ENCODE measurements around the gene ACADSB. TPM values are rescaled to one million over a fixed set of nuclear protein-coding genes. Genes with fewer than 3 reads are reported as not detected.

The ACADSB gene
- polyA plus RNA-seq, 1 donor from 2014 or later, result 14.8 TPM

- H3K27ac Mint-ChIP-seq, result no peak overlapping the region
- H3K27me3 Mint-ChIP-seq, result no peaks in the 10 kb centered on the region
- H3K9me3 Mint-ChIP-seq, result no peaks in the 10 kb centered on the region
- peaks cover 0 to 4% (median 4%) of the 10 kb centered on the region in 3 donors for H3K4me1 Mint-ChIP-seq
- H3K36me3 Mint-ChIP-seq, result peaks cover 8% of the 10 kb centered on the region
- H3K4me3 Mint-ChIP-seq, result no peak overlapping the region
These were observed 34.1 kb downstream of the ACADSB start for GRCh38 chr10:123042708-123043408.

- Mint-ChIP-seq H3K27ac (no peak overlapping the region), H3K27me3 (no peaks in the 10 kb centered on the region), H3K4me1 (peaks cover 0 to 4% (median 4%) of the 10 kb centered on the region in 3 donors), H3K4me3 (no peak overlapping the region), H3K9me3 (no peaks in the 10 kb centered on the region), H3K36me3 (peaks cover 9% of the 10 kb centered on the region)
These were observed 34.7 kb downstream of the ACADSB start for GRCh38 chr10:123043409-123043925.

- Mint-ChIP-seq H3K4me3 (no peak overlapping the region), H3K4me1 (peaks cover 0 to 3% (median under 1%) of the 10 kb centered on the region in 3 donors), H3K36me3 (peaks cover 6% of the 10 kb centered on the region), H3K27me3 (no peaks in the 10 kb centered on the region), H3K27ac (no peak overlapping the region), H3K9me3 (no peaks in the 10 kb centered on the region)
These were observed 35.6 kb downstream of the ACADSB start for GRCh38 chr10:123044391-123044790.

GRCh38 chr10:123045961-123046731 is 37.3 kb downstream of the ACADSB start:
- no peak overlapping the region for H3K4me3 Mint-ChIP-seq
- no peaks in the 10 kb centered on the region for H3K9me3 Mint-ChIP-seq
- no peaks in the 10 kb centered on the region for H3K27me3 Mint-ChIP-seq
- no peak overlapping the region for H3K27ac Mint-ChIP-seq
- H3K4me1 Mint-ChIP-seq, result peaks cover 0 to 3% (median 0%) of the 10 kb centered on the region in 3 donors
- H3K36me3 Mint-ChIP-seq, result peaks cover 8% of the 10 kb centered on the region

GRCh38 chr10:123057968-123058367 is 49.2 kb downstream of the ACADSB start:
- H3K4me1 Mint-ChIP-seq, result peaks cover 0 to 4% (median 0%) of the 10 kb centered on the region in 3 donors
- peaks cover 0 to 5% (median 3%) of the 10 kb centered on the region in 3 donors for H3K9me3 Mint-ChIP-seq
- peaks cover 3% of the 10 kb centered on the region for H3K27me3 Mint-ChIP-seq
- no peak overlapping the region for H3K4me3 Mint-ChIP-seq
- H3K27ac Mint-ChIP-seq, result no peak overlapping the region
- H3K36me3 Mint-ChIP-seq, result peaks cover 16% of the 10 kb centered on the region

GRCh38 chr10:123061865-123062264 is 53.1 kb downstream of the ACADSB start:
- no peak overlapping the region for H3K27ac Mint-ChIP-seq
- peaks cover 6% of the 10 kb centered on the region for H3K27me3 Mint-ChIP-seq
- H3K9me3 Mint-ChIP-seq, result no peaks in the 10 kb centered on the region
- no peaks in the 10 kb centered on the region for H3K36me3 Mint-ChIP-seq
- no peak overlapping the region for H3K4me3 Mint-ChIP-seq
- peaks cover 0 to 4% (median 0%) of the 10 kb centered on the region in 3 donors for H3K4me1 Mint-ChIP-seq

GRCh38 chr10:123062726-123063125 is 53.9 kb downstream of the ACADSB start:
- peaks cover 11% of the 10 kb centered on the region for H3K27me3 Mint-ChIP-seq

GRCh38 chr10:123068087-123068853 is 59.5 kb downstream of the ACADSB start:
- no peaks in the 10 kb centered on the region for H3K36me3 Mint-ChIP-seq
- no peaks in the 10 kb centered on the region for H3K4me1 Mint-ChIP-seq
- peaks cover 0 to 3% (median 1%) of the 10 kb centered on the region in 3 donors for H3K9me3 Mint-ChIP-seq
- no peak overlapping the region for H3K27ac Mint-ChIP-seq
- H3K4me3 Mint-ChIP-seq, result no peak overlapping the region
- peaks cover 9% of the 10 kb centered on the region for H3K27me3 Mint-ChIP-seq

More at GRCh38 chr10:123062726-123063125, 53.9 kb downstream of the ACADSB start:
- no peaks in the 10 kb centered on the region for H3K9me3 Mint-ChIP-seq
- no peak overlapping the region for H3K27ac Mint-ChIP-seq
- H3K36me3 Mint-ChIP-seq, result no peaks in the 10 kb centered on the region
- no peak overlapping the region for H3K4me3 Mint-ChIP-seq
- H3K4me1 Mint-ChIP-seq, result peaks cover 0 to 4% (median 0%) of the 10 kb centered on the region in 3 donors

GRCh38 chr10:123069246-123069986 is 60.6 kb downstream of the ACADSB start:
- peaks cover 9% of the 10 kb centered on the region for H3K27me3 Mint-ChIP-seq

GRCh38 chr10:123073187-123073586 is 64.4 kb downstream of the ACADSB start:
- H3K4me1 Mint-ChIP-seq, result no peaks in the 10 kb centered on the region

More at GRCh38 chr10:123069246-123069986, 60.6 kb downstream of the ACADSB start:
- H3K4me1 Mint-ChIP-seq, result no peaks in the 10 kb centered on the region
- no peaks in the 10 kb centered on the region for H3K36me3 Mint-ChIP-seq
- H3K4me3 Mint-ChIP-seq, result no peak overlapping the region
- H3K27ac Mint-ChIP-seq, result no peak overlapping the region
- H3K9me3 Mint-ChIP-seq, result peaks cover 0 to 3% (median 1%) of the 10 kb centered on the region in 3 donors

GRCh38 chr10:123074215-123074614 is 65.4 kb downstream of the ACADSB start:
- H3K9me3 Mint-ChIP-seq, result peaks cover 0 to 4% (median 3%) of the 10 kb centered on the region in 3 donors
- H3K36me3 Mint-ChIP-seq, result no peaks in the 10 kb centered on the region
- peaks cover 7% of the 10 kb centered on the region for H3K27me3 Mint-ChIP-seq
- no peaks in the 10 kb centered on the region for H3K4me1 Mint-ChIP-seq
- no peak overlapping the region for H3K4me3 Mint-ChIP-seq
- no peak overlapping the region for H3K27ac Mint-ChIP-seq

More at GRCh38 chr10:123073187-123073586, 64.4 kb downstream of the ACADSB start:
- Mint-ChIP-seq H3K27ac (no peak overlapping the region), H3K9me3 (peaks cover 3 to 5% (median 3%) of the 10 kb centered on the region in 3 donors), H3K36me3 (no peaks in the 10 kb centered on the region), H3K27me3 (peaks cover 7% of the 10 kb centered on the region), H3K4me3 (no peak overlapping the region)

- Mint-ChIP-seq H3K27ac (no peak overlapping the region), H3K36me3 (no peaks in the 10 kb centered on the region), H3K4me3 (no peak overlapping the region), H3K27me3 (peaks cover 10% of the 10 kb centered on the region), H3K4me1 (no peaks in the 10 kb centered on the region), H3K9me3 (peaks cover 2 to 3% (median 3%) of the 10 kb centered on the region in 3 donors)
These were observed 73.1 kb downstream of the ACADSB start for GRCh38 chr10:123081896-123082295.

- H3K4me3 Mint-ChIP-seq, result no peak overlapping the region
- H3K27ac Mint-ChIP-seq, result no peak overlapping the region
- peaks cover 7% of the 10 kb centered on the region for H3K27me3 Mint-ChIP-seq
- H3K4me1 Mint-ChIP-seq, result peaks cover 0 to 1% (median 0%) of the 10 kb centered on the region in 3 donors
- no peaks in the 10 kb centered on the region for H3K36me3 Mint-ChIP-seq
- H3K9me3 Mint-ChIP-seq, result peaks cover 0 to 3% (median 0%) of the 10 kb centered on the region in 3 donors
These were observed 75.0 kb downstream of the ACADSB start for GRCh38 chr10:123083811-123084210.

- H3K27me3 Mint-ChIP-seq, result peaks cover 3% of the 10 kb centered on the region
- H3K4me3 Mint-ChIP-seq, result no peak overlapping the region
- H3K36me3 Mint-ChIP-seq, result no peaks in the 10 kb centered on the region
- peaks cover 0 to 3% (median 0%) of the 10 kb centered on the region in 3 donors for H3K9me3 Mint-ChIP-seq
- peaks cover 0 to 5% (median 0%) of the 10 kb centered on the region in 3 donors for H3K4me1 Mint-ChIP-seq
- no peak overlapping the region for H3K27ac Mint-ChIP-seq
These were observed 77.5 kb downstream of the ACADSB start for GRCh38 chr10:123086281-123086680.

All from IgD-negative memory B cell (primary cell).